ENCODE results near the gene SLC22A3. TPM values are rescaled to one million over a fixed set of nuclear protein-coding genes. Genes with fewer than 3 reads are reported as not detected.

Gene SLC22A3
- total and polyA plus RNA-seq, 2 of the 13 experiments (the other 11 are each of a cell fraction or from before 2014, with no cell fraction given), result 12.0 to 31.5 TPM

GRCh38 chr6:160319246-160319645 lies 28.9 kb upstream of the SLC22A3 start (continued):
- TF ChIP-seq, protein P1, sequence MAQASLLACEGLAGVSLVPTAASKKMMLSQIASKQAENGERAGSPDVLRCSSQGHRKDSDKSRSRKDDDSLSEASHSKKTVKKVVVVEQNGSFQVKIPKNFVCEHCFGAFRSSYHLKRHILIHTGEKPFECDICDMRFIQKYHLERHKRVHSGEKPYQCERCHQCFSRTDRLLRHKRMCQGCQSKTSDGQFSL (CRISPR knock-in tag; IDR thresholded peaks at IDR 0.05), result no peak
- no peak for TF ChIP-seq YY1 (IDR thresholded peaks at IDR 0.05; ENCODE audit: insufficient read depth, insufficient replicate concordance, low read depth, low read length)
- no peak for TF ChIP-seq YEATS2 (CRISPR knock-in tag; IDR thresholded peaks at IDR 0.05; ENCODE audit: borderline replicate concordance)
- TF ChIP-seq NFE2L1 (CRISPR knock-in tag; IDR thresholded peaks at IDR 0.05; ENCODE audit: borderline replicate concordance), result no peak

DNA sequence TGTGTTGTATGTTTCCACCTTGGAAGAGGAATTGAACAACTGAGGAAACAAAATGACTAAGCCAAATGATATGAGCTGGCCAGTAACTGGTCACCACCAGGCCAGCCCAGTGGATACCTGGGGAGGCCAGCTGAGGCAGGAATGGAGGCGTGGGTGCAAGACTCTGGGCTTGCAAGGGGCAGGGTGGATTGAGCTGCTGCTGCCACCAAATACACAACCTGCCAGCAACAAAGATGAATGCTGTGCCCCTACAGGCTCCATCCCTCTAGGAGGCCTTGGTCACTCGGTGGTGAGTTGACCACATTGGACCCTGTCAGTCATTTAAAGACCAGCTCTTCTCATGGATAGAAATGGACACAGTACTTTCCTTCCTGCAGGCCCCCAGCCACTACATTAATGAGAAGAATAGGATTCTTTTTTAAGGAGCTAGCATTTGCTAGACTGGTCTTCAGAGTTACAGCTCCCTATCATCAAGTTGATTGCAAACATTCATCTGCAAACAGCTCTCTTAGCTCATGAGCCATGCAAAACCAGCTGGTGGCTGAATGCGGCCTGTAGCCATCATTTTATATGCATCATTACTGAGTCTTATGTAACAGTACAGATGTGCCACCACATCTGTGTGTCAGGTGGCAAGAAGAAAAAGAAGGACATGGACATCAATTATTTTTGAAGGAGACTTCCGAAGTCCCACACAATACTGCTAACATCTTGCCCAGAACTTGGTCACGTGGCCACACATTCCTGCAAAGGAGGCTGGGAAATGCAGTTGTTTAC lies 26.3 kb upstream of the SLC22A3 start:
- FAIRE-seq (no peak), ATAC-seq (no peak), DNase-seq (ENCODE audit: low spot score) (no peak)
- in situ Hi-C loops (cut with HindIII; ENCODE audit: extremely low pct_ligation_motif_present, low pct_unique_long_range_greater_than_20kb) (no loop called here), intact Hi-C loops (cut with micrococcal nuclease; ENCODE audit: unreplicated experiment) (no loop called here)
- H3K4me2 ChIP-seq (ENCODE audit: low read depth, low read length), result no peak overlapping the region
- H2AFZ ChIP-seq (ENCODE audit: low read length), result no peak overlapping the region
- no peaks in the 10 kb centered on the region for H3K79me2 ChIP-seq (ENCODE audit: insufficient read depth, low read length)
- no peak overlapping the region for H3K27ac ChIP-seq (ENCODE audit: extremely low read length, insufficient read depth, low read length)
- CTCF ChIA-PET (ENCODE audit: low intra/inter-chr PET ratio, low total read pairs), result no interaction called here
- BruUV-seq (replicated peaks), result no TSS peak
- no peaks in the 10 kb centered on the region for H3K36me3 ChIP-seq (replicated peaks in 1 of 2; ENCODE audit: control insufficient read depth in 1 of 2, insufficient read depth in 2 of 2, low read length in 2 of 2)
- POLR2A ChIA-PET, result no interaction called here
- no peak overlapping the region for H3K9ac ChIP-seq (ENCODE audit: insufficient read depth, low read depth, low read length)
- WGBS (ENCODE audit: low lambda C conversion rate), result 24% methylated on average over 5 of the region's 5 CpGs
- H4K20me1 ChIP-seq (ENCODE audit: insufficient read depth, low read length), result no peaks in the 10 kb centered on the region
- H3K4me3 ChIP-seq (replicated peaks in 1 of 3; ENCODE audit: insufficient read depth in 1 of 3, low read depth in 2 of 3, low read length in 3 of 3), result no peak overlapping the region
- H3K4me1 ChIP-seq (ENCODE audit: insufficient read depth, low read length), result no peaks in the 10 kb centered on the region
- peaks cover 0 to 4% of the 10 kb centered on the region in 2 experiments; a peak in 1 of 5 replicates for H3K27me3 ChIP-seq (ENCODE audit: control insufficient read depth in 1 of 2, insufficient read depth in 2 of 2, low read length in 2 of 2)
- no peaks in the 10 kb centered on the region for H3K9me3 ChIP-seq (ENCODE audit: low read length)
- TF ChIP-seq, protein P2, sequence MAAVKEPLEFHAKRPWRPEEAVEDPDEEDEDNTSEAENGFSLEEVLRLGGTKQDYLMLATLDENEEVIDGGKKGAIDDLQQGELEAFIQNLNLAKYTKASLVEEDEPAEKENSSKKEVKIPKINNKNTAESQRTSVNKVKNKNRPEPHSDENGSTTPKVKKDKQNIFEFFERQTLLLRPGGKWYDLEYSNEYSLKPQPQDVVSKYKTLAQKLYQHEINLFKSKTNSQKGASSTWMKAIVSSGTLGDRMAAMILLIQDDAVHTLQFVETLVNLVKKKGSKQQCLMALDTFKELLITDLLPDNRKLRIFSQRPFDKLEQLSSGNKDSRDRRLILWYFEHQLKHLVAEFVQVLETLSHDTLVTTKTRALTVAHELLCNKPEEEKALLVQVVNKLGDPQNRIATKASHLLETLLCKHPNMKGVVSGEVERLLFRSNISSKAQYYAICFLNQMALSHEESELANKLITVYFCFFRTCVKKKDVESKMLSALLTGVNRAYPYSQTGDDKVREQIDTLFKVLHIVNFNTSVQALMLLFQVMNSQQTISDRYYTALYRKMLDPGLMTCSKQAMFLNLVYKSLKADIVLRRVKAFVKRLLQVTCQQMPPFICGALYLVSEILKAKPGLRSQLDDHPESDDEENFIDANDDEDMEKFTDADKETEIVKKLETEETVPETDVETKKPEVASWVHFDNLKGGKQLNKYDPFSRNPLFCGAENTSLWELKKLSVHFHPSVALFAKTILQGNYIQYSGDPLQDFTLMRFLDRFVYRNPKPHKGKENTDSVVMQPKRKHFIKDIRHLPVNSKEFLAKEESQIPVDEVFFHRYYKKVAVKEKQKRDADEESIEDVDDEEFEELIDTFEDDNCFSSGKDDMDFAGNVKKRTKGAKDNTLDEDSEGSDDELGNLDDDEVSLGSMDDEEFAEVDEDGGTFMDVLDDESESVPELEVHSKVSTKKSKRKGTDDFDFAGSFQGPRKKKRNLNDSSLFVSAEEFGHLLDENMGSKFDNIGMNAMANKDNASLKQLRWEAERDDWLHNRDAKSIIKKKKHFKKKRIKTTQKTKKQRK (IDR thresholded peaks at IDR 0.05; ENCODE audit: low read length), result no peak
- TF ChIP-seq ZNF34 (CRISPR knock-in tag; IDR thresholded peaks at IDR 0.05; ENCODE audit: borderline replicate concordance) (no peak), SP2 (CRISPR knock-in tag; IDR thresholded peaks at IDR 0.05) (no peak), ARNTL (CRISPR knock-in tag; IDR thresholded peaks at IDR 0.05) (no peak), ZBTB7A (CRISPR knock-in tag; IDR thresholded peaks at IDR 0.05) (no peak), AHR (CRISPR knock-in tag; IDR thresholded peaks at IDR 0.05) (no peak), HNRNPK (IDR thresholded peaks at IDR 0.05; ENCODE audit: low read depth, low read length, poor library complexity, severe bottlenecking) (no peak), RBFOX2 (IDR thresholded peaks at IDR 0.05; ENCODE audit: low read depth, low read length) (no peak), SNAI1 (CRISPR knock-in tag; IDR thresholded peaks at IDR 0.05; ENCODE audit: borderline replicate concordance) (no peak), ZNF629 (CRISPR knock-in tag; conservative IDR thresholded peaks at IDR 0.05) (no peak), ZNF460 (CRISPR knock-in tag; IDR thresholded peaks at IDR 0.05; ENCODE audit: borderline replicate concordance) (no peak), ZNF619 (CRISPR knock-in tag; IDR thresholded peaks at IDR 0.05) (no peak), KAT8 (CRISPR knock-in tag; IDR thresholded peaks at IDR 0.05) (no peak)
- TF ChIP-seq, protein P3, sequence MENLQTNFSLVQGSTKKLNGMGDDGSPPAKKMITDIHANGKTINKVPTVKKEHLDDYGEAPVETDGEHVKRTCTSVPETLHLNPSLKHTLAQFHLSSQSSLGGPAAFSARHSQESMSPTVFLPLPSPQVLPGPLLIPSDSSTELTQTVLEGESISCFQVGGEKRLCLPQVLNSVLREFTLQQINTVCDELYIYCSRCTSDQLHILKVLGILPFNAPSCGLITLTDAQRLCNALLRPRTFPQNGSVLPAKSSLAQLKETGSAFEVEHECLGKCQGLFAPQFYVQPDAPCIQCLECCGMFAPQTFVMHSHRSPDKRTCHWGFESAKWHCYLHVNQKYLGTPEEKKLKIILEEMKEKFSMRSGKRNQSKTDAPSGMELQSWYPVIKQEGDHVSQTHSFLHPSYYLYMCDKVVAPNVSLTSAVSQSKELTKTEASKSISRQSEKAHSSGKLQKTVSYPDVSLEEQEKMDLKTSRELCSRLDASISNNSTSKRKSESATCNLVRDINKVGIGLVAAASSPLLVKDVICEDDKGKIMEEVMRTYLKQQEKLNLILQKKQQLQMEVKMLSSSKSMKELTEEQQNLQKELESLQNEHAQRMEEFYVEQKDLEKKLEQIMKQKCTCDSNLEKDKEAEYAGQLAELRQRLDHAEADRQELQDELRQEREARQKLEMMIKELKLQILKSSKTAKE (CRISPR knock-in tag; IDR thresholded peaks at IDR 0.05; ENCODE audit: borderline replicate concordance), result no peak

Data from HepG2 (cell line).